Activated CD8-positive, alpha-beta memory T cell treated with anti-CD3 and anti-CD28 coated beads, Interleukin-2, amount 50 U/mL, for 1 hour (primary cell): ENCODE results near the gene ZNF701.
"Not testable (repeated sequence)": the region's sequence is repeated elsewhere in the genome, so short reads cannot be mapped to it uniquely, and the experiment has no call there.

Experiments
- DNase-seq: peaks from one replicate; pipeline ENCODE4 v3.0.0-alpha.2; 2020; ENCODE audit errors: extremely low read depth

The ZNF701 gene

DNA sequence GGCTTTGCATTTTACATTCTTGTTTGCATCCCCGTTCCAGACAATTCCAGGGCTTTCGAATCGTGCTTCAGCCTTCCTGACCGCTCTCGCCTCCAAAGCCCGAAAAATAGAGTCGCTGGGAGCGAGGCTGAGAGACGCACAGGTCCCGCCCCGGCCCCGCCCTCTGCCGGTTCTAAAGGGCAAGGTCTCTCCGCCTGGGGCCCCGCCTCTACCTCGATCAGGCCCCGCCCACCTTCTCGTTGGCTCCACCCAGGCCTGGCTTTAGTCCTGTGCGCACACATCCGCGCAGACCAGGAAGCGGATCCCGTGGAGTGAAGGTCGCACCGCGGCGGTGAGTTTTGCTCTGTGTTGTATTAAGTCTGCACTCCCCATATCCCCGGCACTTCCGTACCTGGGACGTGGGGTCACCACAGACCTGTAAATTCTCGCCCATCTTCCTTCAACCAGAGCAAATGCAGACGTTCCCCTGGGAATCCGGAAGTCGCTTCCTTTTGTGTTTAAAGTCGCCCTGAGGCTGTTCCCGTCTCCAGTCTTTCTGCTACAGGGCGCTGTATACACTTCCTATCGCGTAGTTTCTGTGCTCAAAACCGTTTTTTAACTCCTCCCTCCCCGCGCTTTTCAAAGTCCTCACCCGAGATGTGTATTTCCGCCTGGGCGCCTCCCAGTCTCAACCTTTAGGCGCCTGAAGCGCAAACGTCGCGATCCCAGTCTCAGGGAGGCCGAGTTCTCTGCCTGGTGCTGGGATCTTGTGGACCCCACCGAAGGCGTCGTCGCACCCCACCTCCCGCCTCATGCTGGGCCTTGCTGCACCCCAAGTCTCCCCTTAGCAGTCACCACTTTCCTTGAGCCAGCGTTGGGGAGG lies at the start of gene ZNF701:
ZNF701 (plus strand) TSS at position 288 of the 862 bp plus-strand sequence. CDS start 3,861 bp downstream, outside the sequence.
- peak; percentile 73 for DNase-seq

GRCh38 chr19:52522551-52522950 lies 47.5 kb upstream of the ZNF701 start:
- no peak for DNase-seq

DNA sequence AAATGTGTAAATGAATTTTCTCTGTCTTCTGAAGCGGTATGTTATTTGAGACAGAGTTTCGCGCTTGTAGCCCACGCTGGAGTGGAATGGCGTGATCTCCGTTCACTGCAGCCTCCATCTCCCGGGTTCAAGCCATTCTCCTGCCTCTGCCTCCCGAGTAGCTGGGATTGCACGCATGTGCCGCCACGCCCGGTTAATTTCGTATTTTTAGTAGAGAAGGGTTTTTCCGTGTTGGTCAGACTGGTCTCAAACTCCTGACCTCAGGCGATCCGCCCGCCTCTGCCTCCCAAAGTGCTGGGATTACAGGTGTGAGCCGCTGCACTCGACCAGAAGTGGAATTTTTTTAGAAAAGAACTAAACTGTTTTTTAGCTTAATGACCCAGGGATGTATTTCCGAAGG lies 46.0 kb upstream of the ZNF701 start:
- no peak for DNase-seq

DNA sequence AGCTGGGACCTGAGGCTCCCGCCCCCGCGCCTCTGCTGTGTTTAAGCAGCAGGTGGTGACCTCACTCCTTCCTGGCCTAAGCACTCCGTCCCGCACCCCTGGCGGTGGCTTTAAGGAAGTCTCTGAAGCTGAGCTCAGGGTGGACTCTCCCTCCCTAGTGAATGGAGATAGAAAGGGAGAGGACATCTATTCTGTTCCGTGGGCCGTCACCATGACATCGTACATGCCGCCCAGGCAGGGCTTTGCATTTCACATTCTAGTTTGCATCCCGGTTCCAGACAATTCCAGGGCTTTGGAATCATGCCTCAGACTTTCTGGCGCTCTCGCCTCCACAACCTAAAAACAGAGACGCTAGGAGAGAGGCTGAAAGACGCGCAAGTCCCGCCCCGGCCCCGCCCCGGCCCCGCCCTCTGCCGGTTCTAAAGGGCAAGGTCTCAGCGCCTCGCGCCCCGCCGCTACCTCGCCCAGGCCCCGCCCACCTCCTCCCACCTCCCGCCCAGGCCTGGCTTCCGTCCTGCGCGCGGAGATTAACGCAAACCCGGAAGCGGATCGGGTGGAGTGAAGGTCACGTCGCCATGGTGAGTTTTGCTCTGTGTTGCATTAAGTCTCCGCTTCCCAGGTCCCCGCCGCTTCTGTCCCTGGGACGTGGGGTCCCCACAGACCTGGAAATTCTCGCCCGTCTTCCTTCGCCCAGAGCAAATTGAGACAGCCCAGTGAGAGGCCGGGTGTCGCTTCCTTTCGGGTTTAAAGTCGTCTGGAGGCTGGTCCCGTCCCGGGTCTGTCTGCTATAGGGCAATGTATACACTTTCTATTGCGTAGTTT lies 42.7 kb upstream of the ZNF701 start, which contains the start of gene ZNF808:
ZNF808 (plus strand) TSS at position 535 of the 822 bp plus-strand sequence. CDS start 15,617 bp downstream, outside the sequence.
- peak; percentile 87 for DNase-seq

GRCh38 chr19:52527956-52528351 lies 42.1 kb upstream of the ZNF701 start:
- DNase-seq: no peak

DNA sequence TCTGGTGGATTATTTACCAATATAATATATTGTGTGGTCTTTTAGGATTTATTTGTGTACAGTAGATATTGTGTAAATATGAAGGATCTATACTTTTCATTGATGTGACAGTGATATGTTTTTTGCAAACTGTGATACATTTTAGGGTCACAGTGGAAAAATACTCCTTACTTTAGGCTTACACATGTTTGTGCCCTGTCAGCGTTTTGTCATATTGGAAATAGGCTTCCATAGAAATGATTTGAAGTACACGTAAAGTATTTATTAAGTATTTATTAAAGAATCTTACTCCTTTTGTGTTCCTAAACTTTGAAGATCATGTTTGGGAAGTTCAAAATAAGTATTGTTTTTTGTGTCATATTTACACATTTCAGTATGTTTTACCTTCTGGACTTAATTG lies 37.6 kb upstream of the ZNF701 start:
- no peak for DNase-seq

DNA sequence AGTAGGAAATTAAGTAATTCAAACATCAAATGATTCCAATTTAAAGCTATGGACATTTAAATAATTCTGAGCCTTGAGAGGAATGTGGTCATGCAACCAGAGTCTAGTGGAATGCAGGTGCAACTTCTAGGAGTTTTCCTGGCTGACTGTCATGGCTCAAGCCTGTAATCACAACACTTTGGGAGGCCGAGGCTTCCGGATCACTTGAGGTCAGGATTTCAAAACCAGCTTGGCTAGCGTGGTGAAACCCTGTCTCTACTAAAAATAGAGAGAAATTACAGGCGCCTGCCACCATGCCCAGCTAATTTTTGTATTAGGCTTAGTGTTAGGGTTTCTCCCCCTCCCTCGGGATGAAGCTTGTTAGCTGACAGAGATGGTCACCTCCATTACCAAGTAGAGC lies 36.2 kb upstream of the ZNF701 start:
- DNase-seq: no peak

DNA sequence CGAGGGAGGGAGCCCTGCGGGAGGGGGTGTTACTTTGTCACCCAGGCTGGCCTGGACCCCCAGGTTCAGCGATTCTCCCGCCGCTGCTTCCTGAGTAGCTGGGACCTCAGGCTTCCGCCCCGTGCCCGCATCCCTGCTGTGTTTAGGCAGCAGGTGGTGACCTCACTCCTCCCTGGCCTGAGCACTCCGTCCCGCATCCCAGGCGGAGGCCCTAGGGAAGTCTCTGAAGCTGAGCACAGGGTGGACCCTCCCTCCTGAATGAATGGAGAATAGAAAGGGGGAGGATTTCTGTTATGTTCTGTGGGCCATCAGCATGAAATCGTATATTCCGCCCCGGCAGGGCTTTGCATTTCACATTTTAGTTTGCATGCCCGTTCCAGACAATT lies 34.7 kb upstream of the ZNF701 start:
- not testable (repeated sequence) for DNase-seq

DNA sequence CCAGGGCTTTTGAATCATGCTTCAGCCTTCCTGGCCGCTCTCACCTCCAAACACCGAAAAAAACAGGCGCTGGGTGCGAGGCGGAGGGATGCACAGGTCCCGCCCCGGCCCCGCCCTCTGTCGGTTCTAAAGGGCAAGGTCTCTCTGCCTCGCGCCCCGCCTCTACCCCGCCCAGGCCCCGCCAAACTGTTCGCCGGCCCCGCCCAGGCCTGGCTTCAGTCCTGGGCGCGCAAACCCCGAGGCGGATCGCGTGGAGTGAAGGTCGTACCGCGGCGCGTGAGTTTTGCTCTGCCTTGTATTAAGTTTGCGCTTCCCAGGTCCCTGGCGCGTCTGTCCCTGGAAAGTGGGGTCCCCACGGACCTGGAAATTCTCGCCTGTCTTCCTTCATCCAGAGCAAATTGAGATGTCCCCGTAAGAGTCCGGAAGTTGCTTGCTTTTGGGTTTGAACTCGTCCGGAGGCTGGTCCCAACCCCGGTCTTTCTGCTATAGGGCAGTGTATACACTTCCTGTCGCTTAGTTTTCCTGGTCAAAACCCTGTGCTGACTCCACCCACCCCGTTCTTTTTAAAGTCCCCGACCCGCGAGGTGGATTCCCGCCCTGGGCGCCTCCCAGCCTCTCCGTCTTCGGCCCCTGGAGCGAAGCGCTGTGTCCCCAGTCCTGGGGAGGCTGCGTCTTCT lies 34.2 kb upstream of the ZNF701 start:
- peak; percentile 80 for DNase-seq

GRCh38 chr19:52536448-52536800 lies 33.7 kb upstream of the ZNF701 start:
- no peak for DNase-seq

GRCh38 chr19:52538815-52539214 lies 31.3 kb upstream of the ZNF701 start:
- not testable (repeated sequence) for DNase-seq

GRCh38 chr19:52541176-52541575 lies 28.9 kb upstream of the ZNF701 start:
- not testable (repeated sequence) for DNase-seq

DNA sequence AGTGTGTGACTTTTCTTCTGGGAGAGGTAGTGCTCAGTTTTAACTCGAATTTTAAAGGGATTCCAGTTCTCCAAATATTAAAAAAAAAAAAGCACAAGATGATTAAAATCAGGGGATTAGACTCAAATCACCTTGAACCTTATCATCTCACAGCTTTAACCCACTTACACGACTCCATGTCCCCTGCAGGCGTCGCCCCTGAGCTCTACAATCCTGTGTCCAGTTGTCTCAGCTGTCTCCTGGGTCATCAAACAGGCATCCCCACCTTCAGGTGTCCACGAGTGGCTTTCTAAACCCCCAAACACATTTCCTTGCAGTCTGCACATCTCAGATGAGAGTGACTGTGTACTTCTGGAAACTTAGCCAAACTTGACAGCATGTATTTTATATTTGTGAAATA lies 28.5 kb upstream of the ZNF701 start:
- DNase-seq: no peak

GRCh38 chr19:52542541-52542940 lies 27.5 kb upstream of the ZNF701 start:
- not testable (repeated sequence) for DNase-seq

GRCh38 chr19:52542984-52543664 lies 27.0 kb upstream of the ZNF701 start:
- DNase-seq: no peak

DNA sequence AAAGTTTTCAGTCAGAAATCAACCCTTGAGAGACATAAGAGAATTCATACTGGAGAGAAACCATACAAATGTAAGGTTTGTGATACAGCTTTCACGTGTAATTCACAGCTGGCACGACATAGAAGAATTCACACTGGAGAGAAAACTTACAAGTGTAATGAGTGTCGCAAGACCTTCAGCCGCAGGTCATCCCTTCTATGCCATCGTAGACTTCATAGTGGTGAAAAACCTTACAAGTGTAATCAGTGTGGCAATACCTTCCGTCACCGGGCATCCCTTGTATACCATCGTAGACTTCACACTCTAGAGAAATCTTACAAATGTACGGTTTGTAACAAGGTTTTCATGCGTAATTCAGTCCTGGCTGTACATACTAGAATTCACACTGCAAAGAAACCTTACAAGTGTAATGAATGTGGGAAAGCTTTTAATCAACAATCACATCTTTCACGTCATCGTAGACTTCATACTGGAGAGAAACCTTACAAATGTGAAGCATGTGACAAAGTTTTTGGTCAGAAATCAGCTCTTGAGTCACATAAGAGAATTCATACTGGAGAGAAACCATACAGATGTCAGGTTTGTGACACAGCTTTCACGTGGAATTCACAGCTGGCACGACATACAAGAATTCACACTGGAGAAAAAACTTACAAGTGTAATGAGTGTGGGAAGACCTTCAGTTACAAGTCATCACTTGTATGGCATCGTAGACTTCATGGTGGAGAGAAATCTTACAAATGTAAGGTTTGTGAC lies 15.7 kb upstream of the ZNF701 start:
- no peak for DNase-seq

GRCh38 chr19:52557231-52557995 lies 12.7 kb upstream of the ZNF701 start:
- no peak for DNase-seq

DNA sequence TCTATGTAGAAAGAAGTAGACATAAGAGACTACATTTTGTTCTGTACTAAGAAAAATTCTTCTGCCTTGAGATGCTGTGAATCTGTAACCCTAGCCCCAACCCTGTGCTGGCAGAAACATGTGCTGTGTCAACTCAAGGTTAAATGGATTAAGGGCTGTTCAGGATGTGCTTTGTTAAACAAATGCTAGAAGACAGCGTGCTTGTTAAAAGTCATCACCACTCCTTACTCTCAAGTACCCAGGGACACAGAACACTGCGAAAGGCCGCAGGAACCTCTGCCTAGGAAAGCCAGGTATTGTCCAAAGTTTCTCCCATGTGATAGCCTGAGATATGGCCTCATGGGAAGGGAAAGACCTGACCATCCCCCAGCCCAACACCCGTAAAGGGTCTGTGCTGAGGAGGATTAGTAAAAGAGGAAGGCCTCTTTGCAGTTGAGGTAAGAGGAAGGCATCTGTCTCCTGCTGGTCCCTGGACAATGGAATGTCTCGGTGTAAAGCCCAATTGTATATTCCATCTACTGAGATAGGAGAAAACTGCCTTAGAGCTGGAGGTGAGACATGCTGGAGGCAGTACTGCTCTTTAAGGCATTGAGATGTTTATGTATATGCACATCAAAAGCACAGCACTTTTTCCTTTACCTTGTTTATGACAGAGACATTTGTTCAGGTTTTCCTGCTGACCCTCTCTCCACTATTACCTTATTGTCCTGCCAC lies 11.2 kb upstream of the ZNF701 start:
- DNase-seq: not testable (repeated sequence)

- DNase-seq: not testable (repeated sequence)
Observed at GRCh38 chr19:52561611-52562010, 8.5 kb upstream of the ZNF701 start.
